DND-41 (cell line): ENCODE measurements around the gene ZNF521.

Experiments
- EZH2 ChIP-seq: IDR thresholded peaks from 3 replicates; pipeline ENCODE4 v1.6.1; 2012; ENCODE audit warnings: borderline replicate concordance, low read depth, mild to moderate bottlenecking, moderate library complexity, low read length, inconsistent platforms; ENCODE audit not compliant: severe bottlenecking
- TF ChIP-seq, protein P1 (sequence below): IDR thresholded peaks from 2 replicates; pipeline ENCODE4 v1.5.1; 2012; ENCODE audit warnings: borderline replicate concordance, low read length, moderate library complexity, mild to moderate bottlenecking; ENCODE audit not compliant: poor library complexity, severe bottlenecking; ENCODE audit errors: extremely low read depth

GRCh38 chr18:25058521-25058920, 293.4 kb downstream of the ZNF521 start:
- TF ChIP-seq, protein P1, sequence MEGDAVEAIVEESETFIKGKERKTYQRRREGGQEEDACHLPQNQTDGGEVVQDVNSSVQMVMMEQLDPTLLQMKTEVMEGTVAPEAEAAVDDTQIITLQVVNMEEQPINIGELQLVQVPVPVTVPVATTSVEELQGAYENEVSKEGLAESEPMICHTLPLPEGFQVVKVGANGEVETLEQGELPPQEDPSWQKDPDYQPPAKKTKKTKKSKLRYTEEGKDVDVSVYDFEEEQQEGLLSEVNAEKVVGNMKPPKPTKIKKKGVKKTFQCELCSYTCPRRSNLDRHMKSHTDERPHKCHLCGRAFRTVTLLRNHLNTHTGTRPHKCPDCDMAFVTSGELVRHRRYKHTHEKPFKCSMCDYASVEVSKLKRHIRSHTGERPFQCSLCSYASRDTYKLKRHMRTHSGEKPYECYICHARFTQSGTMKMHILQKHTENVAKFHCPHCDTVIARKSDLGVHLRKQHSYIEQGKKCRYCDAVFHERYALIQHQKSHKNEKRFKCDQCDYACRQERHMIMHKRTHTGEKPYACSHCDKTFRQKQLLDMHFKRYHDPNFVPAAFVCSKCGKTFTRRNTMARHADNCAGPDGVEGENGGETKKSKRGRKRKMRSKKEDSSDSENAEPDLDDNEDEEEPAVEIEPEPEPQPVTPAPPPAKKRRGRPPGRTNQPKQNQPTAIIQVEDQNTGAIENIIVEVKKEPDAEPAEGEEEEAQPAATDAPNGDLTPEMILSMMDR, result no peak
- no peak for TF ChIP-seq EZH2
